Endodermal cell (in vitro differentiated cells): Measurements from ENCODE around the gene NTSR2. TPM values are rescaled to one million over a fixed set of nuclear protein-coding genes. Genes with fewer than 3 reads are reported as not detected.

Source experiments
- DNase-seq: peaks from one replicate; pipeline ENCODE4 v3.0.0-alpha.2; 2017
- H3K27ac ChIP-seq: 2 replicates; pipeline ENCODE4 v1.5.1; 2013; ENCODE audit warnings: mild to moderate bottlenecking, low read depth, low read length, moderate library complexity
- H3K27me3 ChIP-seq: 2 replicates; pipeline ENCODE4 v1.6.1; 2013; ENCODE audit warnings: mild to moderate bottlenecking, low read length, moderate library complexity; ENCODE audit not compliant: insufficient read depth, control insufficient read depth, poor library complexity, severe bottlenecking
- H3K36me3 ChIP-seq: 2 replicates; pipeline ENCODE4 v1.7.0; 2013; ENCODE audit warnings: mild to moderate bottlenecking, low read length, moderate library complexity; ENCODE audit not compliant: control insufficient read depth, insufficient read depth
- H3K4me1 ChIP-seq: one replicate; pipeline ENCODE4 v1.7.0; 2013; ENCODE audit warnings: low read length; ENCODE audit not compliant: control insufficient read depth, insufficient read depth
- H3K4me3 ChIP-seq: 2 replicates; pipeline ENCODE4 v1.5.1; 2013; ENCODE audit warnings: mild to moderate bottlenecking, low read length, moderate library complexity
- H3K9ac ChIP-seq: 2 replicates; pipeline ENCODE4 v1.6.1; 2013; ENCODE audit warnings: mild to moderate bottlenecking, low read length, moderate library complexity; ENCODE audit not compliant: poor library complexity, severe bottlenecking; ENCODE audit errors: extremely low read depth
- H3K9me3 ChIP-seq: 2 replicates; pipeline ENCODE4 v1.6.1; 2013; ENCODE audit warnings: mild to moderate bottlenecking, low read length, moderate library complexity; ENCODE audit not compliant: control insufficient read depth
- H3K27ac Mint-ChIP-seq: 2 replicates; pipeline ENCODE4 v1.8.0; 2020; ENCODE audit warnings: mixed read lengths
- H3K27me3 Mint-ChIP-seq: 2 replicates; pipeline ENCODE4 v1.8.0; 2021; ENCODE audit warnings: mild to moderate bottlenecking, mixed read lengths; ENCODE audit not compliant: insufficient read depth
- H3K36me3 Mint-ChIP-seq: 2 replicates; pipeline ENCODE4 v1.8.0; 2020; ENCODE audit warnings: low read depth, mixed read lengths
- H3K4me1 Mint-ChIP-seq: 2 replicates; pipeline ENCODE4 v1.8.0; 2020; ENCODE audit warnings: mixed read lengths
- H3K4me3 Mint-ChIP-seq: 2 replicates; pipeline ENCODE4 v1.8.0; 2020; ENCODE audit warnings: mild to moderate bottlenecking, moderate library complexity, mixed read lengths
- H3K9me3 Mint-ChIP-seq: 2 replicates; pipeline ENCODE4 v1.8.0; 2020; ENCODE audit warnings: mild to moderate bottlenecking, mixed read lengths
- WGBS, 2 experiments: methylation state at CpG; one replicate each; pipeline versions ENCODE4 v1.1.5 to v1.1.7; 2013; ENCODE audit warnings: missing lambda C conversion rate in 2 of 2, mixed read lengths in 1 of 2; ENCODE audit not compliant: insufficient coverage in 1 of 2, insufficient read length in 1 of 2; 5-methylcytosine and 5-hydroxymethylcytosine counted together
- total RNA-seq, 2 donors: library from RNA; stranded (reverse); fragmentation: NEBNext Ultra II Directional in 1 of 2; extraction: Animal tissue kit (Norgen Biotek cat#: 25700) in 1 of 2; gene quantifications; 2 replicates in 1 of 2; 3 replicates in 1 of 2; pipeline ENCODE4 v1.2.1, GENCODE V29; 2021
- TF ChIP-seq, protein P1 (sequence below): fragments of 200-600 bp; sonication (generic); conservative IDR thresholded peaks from 2 replicates; pipeline ENCODE4 v1.5.0; 2021; ENCODE audit warnings: antibody characterized with exemption, mild to moderate bottlenecking

The NTSR2 gene
- total RNA-seq, 2 donors from 2014 or later, result not detected

DNA sequence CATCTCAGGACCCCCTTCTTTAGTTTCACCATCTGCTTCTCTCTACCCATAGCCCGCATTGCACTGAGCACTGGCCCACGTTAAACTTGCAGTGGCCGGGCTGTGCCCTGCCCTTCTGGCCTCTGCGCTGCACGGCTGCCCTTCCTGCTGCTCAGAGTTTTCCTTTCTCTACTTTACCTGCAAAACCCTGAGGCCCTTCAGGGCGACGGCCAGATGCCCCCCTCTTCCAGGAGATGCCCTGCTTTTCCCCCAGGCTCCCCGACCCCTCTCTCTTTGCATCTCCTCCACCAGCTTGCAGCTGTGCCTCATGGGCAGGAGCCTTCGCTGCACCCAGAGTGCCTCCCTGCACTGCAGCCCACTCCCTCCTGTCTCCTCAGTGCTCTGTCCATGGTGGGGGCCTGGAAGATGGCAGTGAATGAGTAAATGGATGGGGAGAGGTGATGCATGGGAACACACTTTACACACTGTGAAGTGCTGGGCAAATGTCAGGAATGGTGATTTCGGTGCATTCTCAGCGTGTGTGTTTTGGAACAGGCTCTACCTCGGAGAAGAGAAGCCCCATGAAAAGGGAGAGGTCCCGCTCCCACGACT, 53.8 kb downstream of the NTSR2 start:
- Mint-ChIP-seq H3K4me1 (no peaks in the 10 kb centered on the region), H3K36me3 (peaks cover 81% of the 10 kb centered on the region), H3K27me3 (no peaks in the 10 kb centered on the region), H3K27ac (no peak overlapping the region), H3K4me3 (no peak overlapping the region), H3K9me3 (no peaks in the 10 kb centered on the region)
- H3K4me3 ChIP-seq, result no peak overlapping the region
- H3K36me3 ChIP-seq, result peaks cover 93% of the 10 kb centered on the region
- 89 to 96% methylated on average over 8 to 14 of the region's 14 CpGs for WGBS, 2 experiments
- H3K9me3 ChIP-seq, result no peaks in the 10 kb centered on the region
- no peak overlapping the region for H3K9ac ChIP-seq
- TF ChIP-seq, protein P1, sequence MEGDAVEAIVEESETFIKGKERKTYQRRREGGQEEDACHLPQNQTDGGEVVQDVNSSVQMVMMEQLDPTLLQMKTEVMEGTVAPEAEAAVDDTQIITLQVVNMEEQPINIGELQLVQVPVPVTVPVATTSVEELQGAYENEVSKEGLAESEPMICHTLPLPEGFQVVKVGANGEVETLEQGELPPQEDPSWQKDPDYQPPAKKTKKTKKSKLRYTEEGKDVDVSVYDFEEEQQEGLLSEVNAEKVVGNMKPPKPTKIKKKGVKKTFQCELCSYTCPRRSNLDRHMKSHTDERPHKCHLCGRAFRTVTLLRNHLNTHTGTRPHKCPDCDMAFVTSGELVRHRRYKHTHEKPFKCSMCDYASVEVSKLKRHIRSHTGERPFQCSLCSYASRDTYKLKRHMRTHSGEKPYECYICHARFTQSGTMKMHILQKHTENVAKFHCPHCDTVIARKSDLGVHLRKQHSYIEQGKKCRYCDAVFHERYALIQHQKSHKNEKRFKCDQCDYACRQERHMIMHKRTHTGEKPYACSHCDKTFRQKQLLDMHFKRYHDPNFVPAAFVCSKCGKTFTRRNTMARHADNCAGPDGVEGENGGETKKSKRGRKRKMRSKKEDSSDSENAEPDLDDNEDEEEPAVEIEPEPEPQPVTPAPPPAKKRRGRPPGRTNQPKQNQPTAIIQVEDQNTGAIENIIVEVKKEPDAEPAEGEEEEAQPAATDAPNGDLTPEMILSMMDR, result no peak
- H3K27ac ChIP-seq, result no peak overlapping the region
- no peak for DNase-seq
- no peaks in the 10 kb centered on the region for H3K4me1 ChIP-seq
- no peaks in the 10 kb centered on the region for H3K27me3 ChIP-seq

DNA sequence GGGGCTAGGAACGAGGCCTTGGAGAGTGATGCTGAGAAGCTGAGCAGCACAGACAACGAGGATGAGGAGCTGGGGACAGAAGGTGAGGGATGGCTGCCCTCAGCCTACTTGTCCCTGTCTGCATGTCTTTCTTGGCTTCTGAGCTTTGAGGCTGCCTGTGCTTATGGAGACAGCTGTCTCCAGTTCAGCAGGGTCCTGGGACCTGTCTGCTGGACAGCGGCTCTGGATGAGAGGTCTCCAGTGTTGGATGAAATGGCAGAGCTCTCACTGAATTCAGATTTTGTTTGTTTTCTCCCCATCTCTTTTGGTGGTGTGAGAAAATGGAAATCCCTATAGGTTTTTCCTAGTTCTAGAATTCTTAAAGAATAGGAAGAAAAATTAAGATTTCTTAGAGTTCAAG, 54.8 kb downstream of the NTSR2 start:
- H3K27me3 ChIP-seq, result no peaks in the 10 kb centered on the region
- no peak overlapping the region for H3K4me3 ChIP-seq
- H3K27ac ChIP-seq, result no peak overlapping the region
- H3K36me3 ChIP-seq, result peaks cover 93% of the 10 kb centered on the region
- no peaks in the 10 kb centered on the region for H3K9me3 Mint-ChIP-seq
- H3K36me3 Mint-ChIP-seq, result peaks cover 80% of the 10 kb centered on the region
- H3K27ac Mint-ChIP-seq, result no peak overlapping the region
- no peak for DNase-seq
- H3K4me1 ChIP-seq, result no peaks in the 10 kb centered on the region
- H3K27me3 Mint-ChIP-seq, result no peaks in the 10 kb centered on the region
- WGBS, 2 experiments, result 99 to 100% methylated on average over 3 of the region's 3 CpGs
- H3K4me3 Mint-ChIP-seq, result no peak overlapping the region
- no peak overlapping the region for H3K9ac ChIP-seq
- TF ChIP-seq, protein P1, result no peak
- H3K9me3 ChIP-seq, result no peaks in the 10 kb centered on the region
- no peaks in the 10 kb centered on the region for H3K4me1 Mint-ChIP-seq

DNA sequence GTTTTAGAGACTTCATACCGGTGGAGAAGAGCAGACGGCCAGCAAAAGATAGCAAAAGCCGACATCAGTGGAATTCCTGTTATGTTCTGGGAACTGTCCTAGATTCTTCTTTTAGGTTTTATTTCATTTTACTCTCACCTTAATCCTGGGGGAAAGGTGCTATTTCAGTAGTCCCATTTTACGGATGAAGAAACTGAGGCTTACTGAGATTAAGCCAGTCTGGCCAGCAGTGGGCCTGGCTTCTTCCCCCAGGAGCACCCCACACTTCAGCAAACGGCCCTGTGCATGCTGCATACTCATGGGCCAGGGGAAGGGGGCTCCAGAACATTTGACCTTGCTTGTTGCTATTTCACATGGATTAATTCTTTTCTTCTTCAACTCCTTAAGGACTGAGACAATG, 56.7 kb downstream of the NTSR2 start:
- no peaks in the 10 kb centered on the region for H3K9me3 ChIP-seq
- TF ChIP-seq, protein P1, result no peak
- DNase-seq, result no peak
- WGBS, 2 experiments, result 88 to 95% methylated on average over 4 to 5 of the region's 5 CpGs
- H3K9ac ChIP-seq, result no peak overlapping the region
- H3K36me3 ChIP-seq, result peaks cover 90% of the 10 kb centered on the region
- H3K4me3 ChIP-seq, result no peak overlapping the region
- no peaks in the 10 kb centered on the region for H3K9me3 Mint-ChIP-seq
- H3K4me1 Mint-ChIP-seq, result no peaks in the 10 kb centered on the region
- H3K4me1 ChIP-seq, result no peaks in the 10 kb centered on the region
- no peak overlapping the region for H3K27ac Mint-ChIP-seq
- no peaks in the 10 kb centered on the region for H3K27me3 Mint-ChIP-seq
- no peaks in the 10 kb centered on the region for H3K27me3 ChIP-seq
- peaks cover 83% of the 10 kb centered on the region for H3K36me3 Mint-ChIP-seq
- no peak overlapping the region for H3K4me3 Mint-ChIP-seq
- no peak overlapping the region for H3K27ac ChIP-seq
